Measurements from ENCODE around the gene PPIE. TPM values are rescaled to one million over a fixed set of nuclear protein-coding genes. Genes with fewer than 3 reads are reported as not detected.

Gene PPIE
- total RNA-seq (2022; extraction: Qiagen RNA extraction; ENCODE audit: low read depth): 39.4 to 41.3 TPM (median 40.1 TPM) in 5 replicates

DNA sequence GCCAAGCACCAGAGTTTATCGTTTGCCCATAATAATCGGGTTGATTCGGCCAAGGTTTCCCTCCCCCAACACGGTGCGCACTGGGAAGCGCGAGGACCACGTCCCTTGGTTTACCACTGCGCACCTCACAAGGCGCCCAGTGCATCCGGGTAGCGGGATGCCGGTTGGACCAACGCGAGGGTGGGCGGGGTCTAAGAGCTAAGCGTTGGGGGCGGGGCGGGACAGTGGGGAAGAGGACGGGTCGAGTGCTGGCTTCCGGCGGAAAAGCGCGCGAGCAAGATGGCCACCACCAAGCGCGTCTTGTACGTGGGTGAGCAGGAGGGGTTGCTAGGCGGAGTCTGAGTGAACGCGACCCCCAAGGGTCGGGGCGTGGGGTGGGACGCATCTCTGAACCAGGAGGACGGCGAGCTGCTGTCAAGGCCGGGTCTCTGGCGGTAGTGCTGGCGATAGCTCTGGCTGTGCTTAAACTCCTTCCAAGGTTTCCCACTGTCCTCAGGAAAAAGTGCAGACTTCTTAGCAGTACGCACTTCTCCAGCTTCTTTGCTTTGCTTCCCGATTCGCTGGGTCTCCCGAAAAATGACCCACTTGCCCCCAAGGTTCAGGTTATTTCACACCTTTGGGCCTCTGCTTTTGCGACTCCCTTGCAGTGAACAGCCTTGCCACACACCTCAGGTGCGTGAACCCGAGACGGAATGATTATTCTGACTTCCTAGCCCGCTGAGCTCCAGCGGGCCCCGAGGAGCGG is at the start of gene PPIE:
Gene PPIE (plus strand): TSS at position 261 of the 745 bp plus-strand sequence. CDS start 19 bp downstream, at position 280.

GRCh38 chr1:39691383-39692151 is 47.1 kb upstream of the PPIE start, which contains the start of gene HPCAL4:
Gene HPCAL4 (minus strand): TSS chr1:39691433. CDS start chr1:39684603, 6,830 bp downstream.

DNA sequence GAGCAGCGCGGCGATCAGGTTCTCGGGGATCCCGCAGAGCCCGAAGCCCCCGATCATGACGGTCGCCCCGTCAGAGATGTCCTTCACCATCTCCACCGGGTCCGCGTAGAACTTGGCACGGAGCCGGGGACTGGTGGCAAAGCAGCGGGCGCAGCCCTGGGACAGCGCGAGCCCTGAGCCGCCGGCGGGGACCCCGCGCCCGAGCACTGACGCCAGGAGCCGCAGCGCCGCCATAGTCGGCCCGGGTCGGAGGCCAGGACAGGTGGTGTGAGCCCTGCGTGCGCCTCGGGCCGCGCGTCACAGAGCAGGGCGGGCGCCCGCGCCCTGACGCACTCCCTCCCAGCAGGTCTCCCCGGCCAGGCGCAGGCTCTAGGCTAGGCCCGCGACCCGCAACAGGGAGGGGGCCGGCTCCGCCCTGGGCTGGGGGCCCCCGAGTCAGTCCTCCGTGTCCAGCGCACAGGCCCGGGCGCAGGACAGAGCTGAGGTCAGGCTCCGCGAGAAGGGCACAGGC is 32.4 kb downstream of the PPIE start, which contains the start of gene OXCT2:
Gene OXCT2 (minus strand): TSS at position 327 of the 511 bp plus-strand sequence. CDS start 93 bp downstream, at position 234.

GRCh38 chr1:39788758-39789570 is 50.3 kb downstream of the PPIE start, which contains the start of gene BMP8B:
Gene BMP8B (minus strand): TSS chr1:39788865. CDS start chr1:39788485, 380 bp downstream.

Other genes with a start within 250 kb of the PPIE start
- gene BMP8A, start 247.2 kb upstream of the PPIE start, total RNA-seq (2022; extraction: Qiagen RNA extraction; ENCODE audit: low read depth): 0.17 to 0.37 TPM (median 0.24 TPM) in 4 of 5 replicates, not detected in the other
- gene PABPC4, start 162.1 kb upstream of the PPIE start, total RNA-seq (2022; extraction: Qiagen RNA extraction; ENCODE audit: low read depth): 117 to 173 TPM (median 127 TPM) in 5 replicates
- gene HEYL, start 99.2 kb upstream of the PPIE start, total RNA-seq (2022; extraction: Qiagen RNA extraction; ENCODE audit: low read depth): 2.8 to 3.9 TPM (median 3.5 TPM) in 5 replicates
- not detected in 5 replicates for gene NT5C1A, start 66.8 kb upstream of the PPIE start, total RNA-seq (2022; extraction: Qiagen RNA extraction; ENCODE audit: low read depth)
- 0.19 to 0.36 TPM (median 0.26 TPM) in 5 replicates for gene HPCAL4, start 47.4 kb upstream of the PPIE start, total RNA-seq (2022; extraction: Qiagen RNA extraction; ENCODE audit: low read depth)
- 0.25 to 0.73 TPM (median 0.62 TPM) in 5 replicates for gene OXCT2, start 32.5 kb downstream of the PPIE start, total RNA-seq (2022; extraction: Qiagen RNA extraction; ENCODE audit: low read depth)
- gene BMP8B, start 50.0 kb downstream of the PPIE start, total RNA-seq (2022; extraction: Qiagen RNA extraction; ENCODE audit: low read depth): 3.7 to 5.4 TPM (median 4.5 TPM) in 5 replicates
- 14.0 to 20.2 TPM (median 16.3 TPM) in 5 replicates for gene TRIT1, start 144.6 kb downstream of the PPIE start, total RNA-seq (2022; extraction: Qiagen RNA extraction; ENCODE audit: low read depth)
- 0.62 to 1.6 TPM (median 1.4 TPM) in 5 replicates for gene MYCL, start 163.0 kb downstream of the PPIE start, total RNA-seq (2022; extraction: Qiagen RNA extraction; ENCODE audit: low read depth)
- gene MFSD2A, start 216.3 kb downstream of the PPIE start, total RNA-seq (2022; extraction: Qiagen RNA extraction; ENCODE audit: low read depth): 3.8 to 5.2 TPM (median 4.3 TPM) in 5 replicates